H1 (cell line): ENCODE data around the gene TBC1D17.

ENCODE experiments used
- BRCA1 ChIP-seq: IDR thresholded peaks from 2 replicates; pipeline ENCODE4 v1.6.1; 2012; ENCODE audit warnings: low read depth, low read length, improper control_type of control experiment
- POLR2A ChIP-seq, 2 experiments: IDR thresholded peaks; 1 replicate in 1 of 2; 2 replicates in 1 of 2; pipeline ENCODE4 v1.6.1; 2011; ENCODE audit warnings: low read depth in 2 of 2, low read length in 2 of 2, mild to moderate bottlenecking in 2 of 2; ENCODE audit errors: control extremely low read depth in 1 of 2
- SRF ChIP-seq: IDR thresholded peaks from 2 replicates; pipeline ENCODE4 v1.6.1; 2011; ENCODE audit warnings: mild to moderate bottlenecking, low read depth, low read length, moderate library complexity

DNA sequence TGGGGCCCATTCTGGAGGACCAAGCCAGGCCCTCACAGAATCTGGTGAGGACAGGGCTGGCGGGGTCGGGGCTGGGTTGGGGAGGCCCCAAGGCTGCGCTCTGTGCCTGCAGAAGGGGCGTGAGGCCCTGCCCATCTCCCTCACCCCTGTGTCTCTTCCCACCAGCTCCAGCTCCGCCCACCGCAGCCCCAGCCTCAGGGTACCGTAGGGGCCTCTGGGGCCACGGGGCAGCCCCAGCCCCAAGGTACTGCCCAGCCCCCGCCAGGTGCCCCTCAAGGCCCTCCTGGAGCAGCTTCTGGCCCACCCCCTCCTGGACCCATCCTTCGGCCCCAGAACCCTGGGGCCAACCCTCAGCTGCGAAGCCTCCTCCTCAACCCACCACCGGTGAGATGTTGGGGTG, 41.9 kb upstream of the TBC1D17 start:
- TF ChIP-seq BRCA1 (no peak), SRF (no peak), POLR2A (IDR thresholded peaks at IDR 0.05; ENCODE audit: control extremely low read depth in 1 of 2, low read depth in 2 of 2, low read length in 2 of 2) (no peak)
